ENCODE data around the gene SLC4A1.

Gene SLC4A1

GRCh38 chr17:44203731-44204440 lies 64.0 kb downstream of the SLC4A1 start:
- peak; percentile 14 for DNase-seq

- DNase-seq = no peak
These were observed 65.2 kb downstream of the SLC4A1 start for GRCh38 chr17:44202756-44203155.

GRCh38 chr17:44200478-44201155 lies 67.3 kb downstream of the SLC4A1 start:
- no peak for DNase-seq

GRCh38 chr17:44199553-44200477 lies 68.1 kb downstream of the SLC4A1 start, which contains the start of gene ATXN7L3:
Gene ATXN7L3 (minus strand): TSS chr17:44199884. CDS start chr17:44198070, 1,814 bp downstream.
- DNase-seq = peak; percentile 96

GRCh38 chr17:44198721-44199552 lies 69.0 kb downstream of the SLC4A1 start:
- peak; percentile 20 for DNase-seq

Measured in NCI-H2029 (cell line).